NK-92 treated with Interleukin-12 subunit alpha and Interleukin-12 subunit beta, amount 100 ng/mL, for 24 hours (cell line): ENCODE measurements around the gene PRKCB.

ENCODE experiments used
- DNase-seq: peaks from one replicate; lab custom pipeline; 2025; lab: John Stamatoyannopoulos, UW

PRKCB gene

DNA sequence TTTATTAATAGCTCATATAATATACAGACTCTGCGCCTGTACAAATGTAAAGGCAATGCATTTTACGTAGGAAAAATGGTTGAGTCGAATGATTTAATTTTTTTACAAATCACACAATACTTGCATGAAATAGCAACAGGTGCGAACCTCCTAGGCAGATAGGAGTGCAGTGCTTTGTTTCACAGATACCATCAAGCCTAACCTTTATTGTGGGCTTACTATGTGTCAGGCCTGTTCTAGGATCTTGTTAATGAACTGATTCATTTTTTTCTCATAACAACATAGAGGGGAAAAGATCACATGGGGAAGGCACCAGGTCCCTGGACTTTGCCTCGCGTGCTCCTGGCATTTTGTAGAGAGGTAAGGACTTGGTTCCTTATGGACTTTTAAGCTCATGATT lies 107.8 kb downstream of the PRKCB start:
- DNase-seq, result no peak

DNA sequence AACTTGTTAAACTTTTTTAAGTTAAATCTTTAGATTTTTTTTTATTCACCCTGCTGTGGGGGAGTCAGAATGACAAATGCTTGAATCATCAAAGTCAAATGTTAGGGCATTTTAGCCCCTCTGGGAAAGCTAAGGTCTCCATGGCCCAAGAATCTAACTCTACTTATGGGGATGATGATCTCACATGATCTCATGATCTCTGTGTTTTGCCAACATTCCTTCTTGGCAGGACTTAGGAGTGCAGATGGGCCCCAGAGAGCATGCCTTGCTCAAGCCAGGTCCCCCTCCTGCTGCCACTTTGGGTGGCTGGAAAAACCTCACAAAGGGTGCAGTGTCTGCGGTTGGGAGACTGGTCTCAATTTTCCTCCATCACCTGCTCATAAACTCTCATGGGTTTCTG lies 108.6 kb downstream of the PRKCB start:
- no peak for DNase-seq

GRCh38 chr16:23945243-23945642 lies 109.5 kb downstream of the PRKCB start:
- no peak for DNase-seq

DNA sequence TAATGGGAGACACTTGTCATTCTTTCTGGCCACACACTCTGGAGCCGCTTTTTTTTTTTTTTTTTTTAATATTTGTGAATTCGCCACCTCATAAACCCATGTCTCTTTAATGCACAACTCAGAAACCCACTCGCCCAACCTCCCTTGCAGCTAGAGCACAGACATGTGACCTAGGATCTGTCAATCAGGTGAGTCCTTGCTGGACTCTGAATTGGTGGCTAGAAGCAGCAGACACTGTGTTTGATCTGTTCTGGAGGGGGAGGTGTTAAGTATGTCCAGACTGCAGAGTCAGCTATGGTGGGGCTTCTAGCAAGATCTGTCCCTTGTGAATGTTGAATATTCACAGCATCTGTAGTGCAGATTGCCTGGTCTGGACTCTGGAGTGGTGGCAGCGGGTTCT lies 112.1 kb downstream of the PRKCB start:
- no peak for DNase-seq

DNA sequence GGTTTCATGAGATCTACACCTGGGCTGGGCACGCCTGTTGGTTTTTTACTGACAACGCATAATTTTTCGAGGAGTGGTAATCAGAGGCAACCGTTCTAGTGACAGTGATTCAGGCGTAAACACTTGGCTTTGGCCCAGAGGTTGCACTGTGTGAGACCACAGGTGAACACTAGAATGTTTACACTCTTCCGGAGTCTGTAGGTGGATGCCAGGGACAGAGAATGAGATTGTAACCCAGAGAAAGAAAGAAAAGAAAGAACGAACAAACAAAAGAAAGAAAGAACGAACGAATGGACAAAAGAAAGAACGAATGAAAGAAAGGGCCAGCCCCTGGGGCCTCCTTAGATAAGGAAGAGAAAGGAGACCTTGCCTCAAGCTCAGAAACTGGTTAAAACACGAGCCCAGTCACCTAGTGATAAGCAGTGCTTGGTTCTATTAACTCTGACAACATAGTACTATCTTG lies 113.2 kb downstream of the PRKCB start:
- DNase-seq, result no peak

- peak; percentile 59 for DNase-seq
These were observed 114.0 kb downstream of the PRKCB start for GRCh38 chr16:23949630-23950290.

- no peak for DNase-seq
These were observed 114.6 kb downstream of the PRKCB start for GRCh38 chr16:23950291-23950894.

- DNase-seq, result no peak
These were observed 115.1 kb downstream of the PRKCB start for GRCh38 chr16:23950898-23951297.

GRCh38 chr16:23952128-23952970 lies 116.6 kb downstream of the PRKCB start:
- DNase-seq, result no peak

GRCh38 chr16:23952971-23953300 lies 117.2 kb downstream of the PRKCB start:
- DNase-seq, result no peak

DNA sequence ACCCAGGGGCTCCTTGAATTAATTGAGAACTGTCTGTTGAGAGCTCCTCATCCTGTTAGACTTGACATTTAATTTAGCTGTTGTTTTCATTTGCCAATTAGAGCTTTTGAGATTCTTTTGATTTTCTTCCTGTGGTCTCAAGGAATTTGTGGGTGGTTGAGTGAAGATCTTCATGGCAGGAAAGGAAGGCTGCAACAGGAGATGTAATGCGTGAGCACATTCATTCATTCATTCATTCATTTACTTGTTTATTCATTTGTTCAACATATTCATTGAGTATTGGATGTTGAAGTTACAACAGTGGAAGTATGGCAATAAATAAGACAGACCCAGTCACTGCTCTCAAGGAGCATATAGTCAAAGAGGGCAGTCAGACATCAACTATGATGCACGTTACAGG lies 117.7 kb downstream of the PRKCB start:
- no peak for DNase-seq

DNA sequence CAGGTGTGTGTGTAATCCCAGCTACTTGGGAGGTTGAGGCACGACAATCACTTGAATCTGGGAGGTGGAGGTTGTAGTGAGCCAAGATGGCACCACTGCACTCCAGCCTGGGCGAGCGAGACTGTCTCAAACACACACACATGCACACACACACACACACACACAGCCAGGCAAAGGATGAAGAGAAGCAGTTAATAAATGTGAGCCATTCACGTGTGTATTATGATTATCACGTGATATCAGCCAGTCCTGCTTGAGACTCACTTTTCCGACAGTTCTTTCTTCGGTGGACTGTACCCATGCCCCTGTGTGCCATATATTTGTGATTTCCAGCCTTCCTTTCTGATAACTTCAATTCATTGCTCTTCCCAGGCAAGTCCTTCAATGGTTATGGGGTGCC lies 119.3 kb downstream of the PRKCB start:
- DNase-seq, result no peak

- DNase-seq, result no peak
These were observed 121.5 kb downstream of the PRKCB start for GRCh38 chr16:23957287-23957686.

- DNase-seq, result no peak
These were observed 123.4 kb downstream of the PRKCB start for GRCh38 chr16:23959072-23959751.

GRCh38 chr16:23959752-23960072 lies 123.9 kb downstream of the PRKCB start:
- no peak for DNase-seq

DNA sequence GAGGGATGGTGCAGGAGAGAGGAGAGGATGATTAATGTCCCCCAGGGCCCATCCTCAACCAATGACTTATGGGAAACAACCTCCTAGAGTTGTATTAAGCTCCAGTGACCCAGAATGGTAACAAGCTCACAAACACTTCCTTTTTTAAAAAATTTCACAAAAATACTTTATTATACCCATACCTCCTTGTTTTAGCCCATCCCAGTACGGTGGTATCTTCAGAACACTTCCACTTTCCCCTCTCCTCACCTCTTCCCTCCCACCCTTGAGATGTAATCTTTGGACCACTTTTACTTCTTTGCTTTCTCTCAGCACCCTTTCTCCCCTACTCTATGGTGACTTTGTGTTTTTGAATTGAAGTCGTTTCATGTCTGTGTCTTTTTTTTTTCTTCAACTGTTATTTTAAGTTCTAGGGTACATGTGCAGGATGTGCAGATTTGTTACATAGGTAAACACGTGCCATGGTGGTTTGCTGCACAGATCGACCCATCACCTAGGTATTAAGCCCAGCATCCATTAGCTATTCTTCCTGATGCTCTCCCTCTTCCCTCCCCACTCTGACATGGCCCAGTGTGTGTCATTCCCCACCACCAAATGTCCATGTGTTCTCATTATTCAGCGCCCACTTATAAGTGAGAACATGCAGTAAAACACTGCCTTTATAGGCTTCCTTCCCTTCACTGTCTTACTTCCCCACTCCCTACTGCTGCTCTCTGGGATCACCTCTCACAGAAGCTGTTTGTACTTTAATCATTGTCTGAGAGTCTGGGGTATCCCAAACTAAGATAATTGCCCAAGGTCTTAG lies 124.5 kb downstream of the PRKCB start:
- no peak for DNase-seq

GRCh38 chr16:23962001-23962400 lies 126.2 kb downstream of the PRKCB start:
- no peak for DNase-seq

DNA sequence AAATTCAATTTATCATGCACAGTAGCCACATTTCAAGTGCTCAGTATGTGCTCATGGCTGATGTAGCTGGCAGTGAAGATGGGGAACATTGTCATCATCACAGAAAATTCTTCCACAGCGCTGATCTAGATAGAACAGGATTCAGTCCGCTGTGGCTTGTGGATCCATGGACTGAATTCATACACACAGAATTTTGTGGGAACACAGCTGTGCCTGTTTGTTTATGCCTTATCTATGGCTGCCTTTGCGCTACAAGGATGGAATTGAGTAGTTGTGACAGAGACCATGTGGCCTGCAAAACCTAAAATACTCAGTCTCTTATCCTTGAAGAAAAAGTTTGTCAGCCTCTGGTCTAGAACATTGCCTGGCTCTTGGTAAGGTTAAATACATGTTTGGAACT lies 128.4 kb downstream of the PRKCB start:
- no peak for DNase-seq

DNA sequence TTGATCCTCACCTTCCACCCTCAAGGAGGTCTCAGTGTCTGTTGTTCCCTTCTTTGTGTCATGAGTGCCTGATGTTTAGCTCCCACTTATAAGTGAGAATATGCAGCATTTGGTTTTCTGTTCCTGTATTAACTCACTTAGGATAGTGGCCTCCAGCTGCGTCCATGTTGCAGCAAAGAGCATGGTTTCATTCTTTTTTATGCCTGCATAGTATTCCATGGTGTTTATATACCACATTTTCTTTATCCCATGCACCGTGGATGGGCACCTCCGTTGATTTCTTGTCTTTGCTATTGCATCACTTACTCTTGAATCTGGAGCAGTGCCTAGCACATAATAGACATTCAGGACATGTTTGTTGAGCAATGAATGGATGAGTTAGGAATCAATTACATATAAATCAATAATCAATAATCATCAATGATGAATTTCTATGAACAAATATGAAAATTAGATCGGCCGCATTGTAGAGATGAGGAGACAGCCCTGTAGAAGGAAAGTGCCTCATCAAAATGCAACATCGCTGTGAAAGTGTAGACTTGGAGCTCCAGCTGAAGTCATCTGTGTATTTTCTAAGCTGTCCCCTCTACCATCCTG lies 129.5 kb downstream of the PRKCB start:
- DNase-seq, result no peak

DNA sequence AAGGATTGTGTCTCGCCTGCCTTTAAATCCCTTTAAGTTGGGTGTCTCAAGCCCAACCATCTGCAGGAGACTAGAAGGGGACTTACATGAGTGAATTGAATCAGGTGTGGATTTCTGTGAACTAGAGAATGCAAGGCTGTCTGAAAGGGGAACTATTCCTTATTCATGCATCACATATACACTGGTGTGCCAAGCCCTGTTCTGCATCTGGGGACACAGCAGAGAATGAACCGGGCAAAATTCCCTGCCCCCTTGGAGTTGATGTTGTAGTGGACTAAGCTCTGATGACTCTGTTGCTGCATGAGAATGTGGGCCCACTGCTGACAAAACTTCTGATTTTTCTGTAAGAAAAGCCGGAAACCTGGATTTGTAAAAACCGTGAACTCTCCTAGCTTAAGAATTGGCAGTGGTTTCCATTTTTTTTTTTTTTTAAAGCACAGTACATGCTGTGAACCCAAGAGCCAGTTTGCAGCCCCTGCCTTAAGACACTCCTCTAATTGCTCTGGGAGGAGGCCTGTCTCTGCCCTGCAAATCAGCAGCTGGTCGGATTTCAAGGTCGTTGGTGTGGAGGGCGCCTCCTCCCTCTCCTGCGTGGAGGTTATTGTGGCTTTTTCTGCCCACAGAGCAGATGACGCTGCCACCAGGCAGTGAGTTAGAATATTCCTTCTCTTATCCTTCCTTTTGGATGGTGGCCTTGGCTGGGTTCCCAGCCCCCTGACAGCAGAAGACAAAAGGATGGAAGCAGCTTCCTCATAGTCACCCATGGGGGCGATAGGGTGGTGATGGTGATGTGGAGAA lies 131.0 kb downstream of the PRKCB start:
- no peak for DNase-seq

- no peak for DNase-seq
These were observed 132.0 kb downstream of the PRKCB start for GRCh38 chr16:23967775-23968174.
